Smooth muscle cell (in vitro differentiated cells): ENCODE data around the gene MPP1. TPM values are rescaled to one million over a fixed set of nuclear protein-coding genes. Genes with fewer than 3 reads are reported as not detected.

ENCODE experiments used
- DNase-seq: peaks from one replicate; lab custom pipeline; 2025; ENCODE audit not compliant: unreplicated experiment; lab: John Stamatoyannopoulos, UW
- H2AFZ ChIP-seq: fragments of 200-600 bp; sonication (generic); 2 replicates; pipeline ENCODE4 v1.6.0; 2016; ENCODE audit warnings: antibody characterized with exemption, low read depth, mild to moderate bottlenecking
- H3F3A ChIP-seq: fragments of 200-600 bp; sonication (generic); 2 replicates; pipeline ENCODE4 v1.6.0; 2017; ENCODE audit warnings: antibody characterized with exemption, low read depth
- H3K27ac ChIP-seq: fragments of 200-600 bp; sonication (generic); 2 replicates; pipeline ENCODE4 v1.5.1; 2016; ENCODE audit warnings: low read depth, mild to moderate bottlenecking
- H3K27me3 ChIP-seq: fragments of 200-600 bp; sonication (generic); 2 replicates; pipeline ENCODE4 v1.6.1; 2016; ENCODE audit warnings: low read depth, mild to moderate bottlenecking
- H3K36me3 ChIP-seq: fragments of 200-600 bp; sonication (generic); 2 replicates; pipeline ENCODE4 v1.5.1; 2016; ENCODE audit warnings: low read depth
- H3K4me1 ChIP-seq: fragments of 200-600 bp; sonication (generic); 2 replicates; pipeline ENCODE4 v1.5.1; 2016; ENCODE audit warnings: low read depth
- H3K4me2 ChIP-seq: fragments of 200-600 bp; sonication (generic); 2 replicates; pipeline ENCODE4 v1.6.0; 2016; ENCODE audit warnings: mild to moderate bottlenecking
- H3K4me3 ChIP-seq: fragments of 200-600 bp; sonication (generic); 2 replicates; pipeline ENCODE4 v1.5.1; 2016; ENCODE audit warnings: mild to moderate bottlenecking
- H3K79me2 ChIP-seq: fragments of 200-600 bp; sonication (generic); 2 replicates; pipeline ENCODE4 v1.6.0; 2016; ENCODE audit warnings: low read depth, mild to moderate bottlenecking
- H3K9ac ChIP-seq: fragments of 200-600 bp; sonication (generic); 2 replicates; pipeline ENCODE4 v1.6.0; 2016; ENCODE audit warnings: low read depth
- H3K9me3 ChIP-seq: fragments of 200-600 bp; sonication (generic); replicated peaks from 2 replicates; pipeline ENCODE4 v1.5.1; 2016; ENCODE audit warnings: low read depth
- H4K20me1 ChIP-seq: fragments of 200-600 bp; sonication (generic); 2 replicates; pipeline ENCODE4 v1.6.0; 2016; ENCODE audit warnings: low read depth
- CTCF ChIP-seq: fragments of 200-600 bp; sonication (generic); IDR thresholded peaks from 2 replicates; pipeline ENCODE4 v1.5.1; 2017; ENCODE audit warnings: borderline replicate concordance, mild to moderate bottlenecking, antibody characterized with exemption; ENCODE audit not compliant: insufficient read depth, poor library complexity, severe bottlenecking
- WGBS: methylation state at CpG from one replicate; pipeline ENCODE4 v1.1.7; 2016; ENCODE audit warnings: low lambda C conversion rate; 5-methylcytosine and 5-hydroxymethylcytosine counted together
- polyA plus RNA-seq: library from polyadenylated mRNA; unstranded; fragments of >200 nt; fragmentation: Nextera tagmentation; extraction: Ambion mirVana; gene quantifications from 2 replicates; pipeline ENCODE4 v1.2.1, GENCODE V29; 2016
- total RNA-seq: library from RNA; depleted of rRNA; stranded (reverse); fragments of >200 nt; gene quantifications from 2 replicates; pipeline ENCODE4 v1.2.3, GENCODE V29; 2014

MPP1 gene
- total and polyA plus RNA-seq, 2 experiments from 2014 or later, result 15.1 to 17.5 TPM

DNA sequence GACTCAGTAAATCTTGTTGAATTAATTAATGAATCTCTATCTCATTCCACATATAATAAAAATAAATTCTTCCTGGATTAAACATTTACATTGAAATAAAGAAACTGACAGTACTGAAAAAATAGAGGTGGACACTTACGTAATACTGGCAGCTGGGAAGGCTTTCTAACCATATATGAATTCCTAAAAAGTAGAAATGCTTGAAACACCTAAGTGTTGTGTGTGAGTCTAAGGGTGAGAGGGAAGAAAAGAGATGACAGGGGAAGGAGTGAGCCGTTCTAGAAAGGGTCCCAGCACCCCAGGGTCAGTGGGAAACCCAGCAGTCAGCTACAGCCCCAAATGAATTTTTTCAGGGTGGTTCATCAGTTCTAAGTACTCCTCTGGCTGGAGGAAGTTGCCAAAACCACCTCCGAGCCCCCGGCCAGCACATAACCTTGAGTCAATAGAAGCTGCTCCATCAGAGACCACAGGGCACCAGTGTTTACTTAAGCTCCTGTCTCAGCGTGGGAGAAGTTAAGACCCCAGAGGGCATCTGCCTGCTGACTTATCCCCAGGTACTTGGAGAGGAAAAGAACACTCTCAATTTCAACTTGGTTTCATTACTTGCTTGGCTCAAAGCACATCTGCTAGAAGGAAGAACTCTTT, 72.7 kb downstream of the MPP1 start:
- Histone ChIP-seq H3K4me1 (no peaks in the 10 kb centered on the region), H3K27ac (peak overlapping the region; percentile 90), H3K4me3 (no peak overlapping the region), H3K9ac (peak overlapping the region; percentile 30), H3F3A (no peaks in the 10 kb centered on the region), H2AFZ (no peak overlapping the region), H4K20me1 (no peaks in the 10 kb centered on the region), H3K36me3 (no peaks in the 10 kb centered on the region), H3K79me2 (no peaks in the 10 kb centered on the region), H3K9me3 (no peaks in the 10 kb centered on the region), H3K27me3 (no peaks in the 10 kb centered on the region), H3K4me2 (peak overlapping the region; percentile 46)
- no peak for DNase-seq
- TF ChIP-seq CTCF, result no peak
- WGBS, result 57% methylated on average over 5 of the region's 5 CpGs

DNA sequence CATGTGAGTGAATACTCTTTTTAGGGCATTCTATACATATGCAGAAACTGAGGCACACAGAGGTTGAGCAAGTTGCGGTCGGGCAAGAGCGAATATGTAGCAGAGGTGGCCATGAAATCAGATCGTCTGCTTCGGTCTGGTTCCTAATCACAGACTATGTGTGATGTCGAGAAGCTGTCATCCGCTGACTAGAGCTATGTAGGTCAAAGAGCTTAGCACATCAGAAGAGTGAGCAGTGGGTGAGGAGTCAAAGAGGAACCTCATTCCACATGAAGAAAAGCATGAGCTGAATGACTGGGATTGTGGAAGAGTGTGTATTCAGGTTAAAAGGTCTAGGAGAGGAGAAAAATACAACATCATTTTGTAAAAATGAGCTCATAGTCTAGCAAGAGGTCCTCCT, 73.4 kb downstream of the MPP1 start:
- peak overlapping the region; percentile 90 for H3K27ac ChIP-seq
- H4K20me1 ChIP-seq, result no peaks in the 10 kb centered on the region
- H3F3A ChIP-seq, result no peaks in the 10 kb centered on the region
- no peaks in the 10 kb centered on the region for H3K79me2 ChIP-seq
- H3K4me3 ChIP-seq, result no peak overlapping the region
- peak overlapping the region; percentile 30 for H3K9ac ChIP-seq
- TF ChIP-seq CTCF, result no peak
- no peaks in the 10 kb centered on the region for H3K36me3 ChIP-seq
- peak overlapping the region; percentile 46 for H3K4me2 ChIP-seq
- no peaks in the 10 kb centered on the region for H3K9me3 ChIP-seq
- no peaks in the 10 kb centered on the region for H3K4me1 ChIP-seq
- WGBS, result 52% methylated on average over 7 of the region's 7 CpGs
- H3K27me3 ChIP-seq, result no peaks in the 10 kb centered on the region
- no peak for DNase-seq
- H2AFZ ChIP-seq, result no peak overlapping the region

- H3K4me3 ChIP-seq, result no peak overlapping the region
- DNase-seq, result no peak
- 88% methylated on average over 5 of the region's 5 CpGs for WGBS
- TF ChIP-seq CTCF, result no peak
- no peaks in the 10 kb centered on the region for H3K79me2 ChIP-seq
- no peaks in the 10 kb centered on the region for H3K27me3 ChIP-seq
- no peak overlapping the region for H3K9ac ChIP-seq
- no peak overlapping the region for H3K27ac ChIP-seq
- no peaks in the 10 kb centered on the region for H3F3A ChIP-seq
- no peaks in the 10 kb centered on the region for H4K20me1 ChIP-seq
- no peak overlapping the region for H2AFZ ChIP-seq
- H3K36me3 ChIP-seq, result no peaks in the 10 kb centered on the region
- H3K4me2 ChIP-seq, result no peak overlapping the region
- H3K9me3 ChIP-seq, result no peaks in the 10 kb centered on the region
- no peaks in the 10 kb centered on the region for H3K4me1 ChIP-seq
Observed at GRCh38 chrX:154731184-154731583, 74.1 kb downstream of the MPP1 start.
